ENCODE results near the gene ANK3. TPM values are rescaled to one million over a fixed set of nuclear protein-coding genes. Genes with fewer than 3 reads are reported as not detected.

ANK3 gene
- total and polyA plus RNA-seq, 2 experiments from 2014 or later, result 44.9 to 95.8 TPM

GRCh38 chr10:60253484-60253883, 136.2 kb downstream of the ANK3 start:
- Histone ChIP-seq H3K27ac (no peak overlapping the region), H3K27me3 (no peaks in the 10 kb centered on the region), H3K4me3 (no peak overlapping the region), H3K36me3 (no peaks in the 10 kb centered on the region), H3K4me1 (ENCODE audit: low read depth) (peaks cover 1% of the 10 kb centered on the region), H3K9me3 (ENCODE audit: low read depth) (no peaks in the 10 kb centered on the region)
- TF ChIP-seq CTCF (IDR thresholded peaks at IDR 0.05; ENCODE audit: low read depth, low read length), result no peak
- no peak for DNase-seq (ENCODE audit: low read depth in 1 of 2, low spot score in 1 of 2)

- no peaks in the 10 kb centered on the region for H3K27me3 ChIP-seq
- no peak overlapping the region for H3K27ac ChIP-seq
- H3K4me1 ChIP-seq (ENCODE audit: low read depth), result no peaks in the 10 kb centered on the region
- H3K4me3 ChIP-seq, result no peak overlapping the region
- no peak for TF ChIP-seq CTCF (IDR thresholded peaks at IDR 0.05; ENCODE audit: low read depth, low read length)
- H3K9me3 ChIP-seq (ENCODE audit: low read depth), result no peaks in the 10 kb centered on the region
- no peak for DNase-seq (ENCODE audit: low read depth in 1 of 2, low spot score in 1 of 2)
- H3K36me3 ChIP-seq, result no peaks in the 10 kb centered on the region
Measured at GRCh38 chr10:60252688-60253087, 137.0 kb downstream of the ANK3 start.

- no peak for TF ChIP-seq CTCF (IDR thresholded peaks at IDR 0.05; ENCODE audit: low read depth, low read length)
- no peaks in the 10 kb centered on the region for H3K36me3 ChIP-seq
- peak overlapping the region; percentile 61 for H3K27ac ChIP-seq
Measured at GRCh38 chr10:60246382-60246781, 143.3 kb downstream of the ANK3 start.

GRCh38 chr10:60239228-60239627, 150.4 kb downstream of the ANK3 start:
- H3K27ac ChIP-seq, result peak overlapping the region; percentile 2
- no peaks in the 10 kb centered on the region for H3K9me3 ChIP-seq (ENCODE audit: low read depth)
- H3K27me3 ChIP-seq, result no peaks in the 10 kb centered on the region
- H3K4me1 ChIP-seq (ENCODE audit: low read depth), result peaks cover 22% of the 10 kb centered on the region
- no peak overlapping the region for H3K4me3 ChIP-seq
- H3K36me3 ChIP-seq, result no peaks in the 10 kb centered on the region
- DNase-seq (ENCODE audit: low read depth in 1 of 2, low spot score in 1 of 2), result no peak
- no peak for TF ChIP-seq CTCF (IDR thresholded peaks at IDR 0.05; ENCODE audit: low read depth, low read length)

More at GRCh38 chr10:60246382-60246781, 143.3 kb downstream of the ANK3 start:
- no peaks in the 10 kb centered on the region for H3K27me3 ChIP-seq
- no peak for DNase-seq (ENCODE audit: low read depth in 1 of 2, low spot score in 1 of 2)
- no peaks in the 10 kb centered on the region for H3K4me1 ChIP-seq (ENCODE audit: low read depth)
- no peak overlapping the region for H3K4me3 ChIP-seq
- H3K9me3 ChIP-seq (ENCODE audit: low read depth), result no peaks in the 10 kb centered on the region

GRCh38 chr10:60238759-60239100, 150.9 kb downstream of the ANK3 start:
- H3K4me3 ChIP-seq, result no peak overlapping the region
- H3K4me1 ChIP-seq (ENCODE audit: low read depth), result peaks cover 22% of the 10 kb centered on the region
- no peak for DNase-seq (ENCODE audit: low read depth in 1 of 2, low spot score in 1 of 2)
- no peaks in the 10 kb centered on the region for H3K27me3 ChIP-seq
- TF ChIP-seq CTCF (IDR thresholded peaks at IDR 0.05; ENCODE audit: low read depth, low read length), result no peak
- no peaks in the 10 kb centered on the region for H3K9me3 ChIP-seq (ENCODE audit: low read depth)
- H3K36me3 ChIP-seq, result no peaks in the 10 kb centered on the region
- peak overlapping the region; percentile 2 for H3K27ac ChIP-seq

All from cardiac muscle cell (in vitro differentiated cells and primary cell).